Stomach (tissue), 9 donors: ENCODE data around the gene WDR1. TPM values are rescaled to one million over a fixed set of nuclear protein-coding genes. Genes with fewer than 3 reads are reported as not detected.
A peak's percentile ranks its signal among the peaks of the same experiment; 100 is the strongest.

Experiments used
- DNase-seq, 2 donors: peaks; one replicate each; pipeline versions ENCODE4 v3.0.0 to v3.0.0-alpha.2; 2013 to 2019
- H3K27ac ChIP-seq, 5 donors: fragments of 200-600 bp in 4 of 5; sonication (generic) in 4 of 5; one replicate each; pipeline ENCODE4 v1.5.1; 2013 to 2019; ENCODE audit warnings: mild to moderate bottlenecking in 1 of 5, moderate library complexity in 1 of 5
- H3K27me3 ChIP-seq, 3 donors: fragments of 200-600 bp; sonication (generic); one replicate each; pipeline ENCODE4 v1.5.1; 2017 to 2019; ENCODE audit warnings: mixed run types in 1 of 3
- H3K36me3 ChIP-seq, 4 donors: fragments of 200-600 bp; sonication (generic); 1 replicate in 3 of 4; 2 replicates in 1 of 4; pipeline ENCODE4 v1.5.1; 2016 to 2019
- H3K4me1 ChIP-seq, 4 donors: fragments of 200-600 bp; sonication (generic); one replicate each; pipeline ENCODE4 v1.5.1; 2016 to 2019
- H3K4me3 ChIP-seq, 4 donors: fragments of 200-600 bp; sonication (generic) in 3 of 4; one replicate each; pipeline ENCODE4 v1.5.1; 2016 to 2019; ENCODE audit warnings: mild to moderate bottlenecking in 1 of 4
- H3K9me3 ChIP-seq, 4 donors: fragments of 200-600 bp; sonication (generic); one replicate each; pipeline ENCODE4 v1.5.1; 2016 to 2019
- CTCF ChIP-seq, 7 experiments: fragments of 450-650 bp in 4 of 7; fragments of 200-600 bp in 3 of 7; sonication (generic) in 3 of 7; IDR thresholded peaks; one replicate each; pipeline ENCODE4 v1.5.1; 2016 to 2019; ENCODE audit warnings: antibody characterized with exemption in 7 of 7, control low read depth in 2 of 7, mild to moderate bottlenecking in 1 of 7
- EP300 ChIP-seq: sonication (generic); formaldehyde crosslinking; IDR thresholded peaks from one replicate; pipeline ENCODE4 v1.6.1; 2017; ENCODE audit warnings: antibody characterized with exemption
- POLR2A ChIP-seq, 4 donors: fragments of 450-650 bp; IDR thresholded peaks; one replicate each; pipeline ENCODE4 v1.6.1; 2016; ENCODE audit warnings: antibody characterized with exemption in 4 of 4, control low read depth in 2 of 4, mild to moderate bottlenecking in 1 of 4, moderate library complexity in 1 of 4
- POLR2AphosphoS5 ChIP-seq, 3 donors: sonication (generic); formaldehyde crosslinking; IDR thresholded peaks; one replicate each; pipeline ENCODE4 v1.6.1; 2016; ENCODE audit warnings: antibody characterized with exemption in 3 of 3
- WGBS, 5 donors: extraction: QIAGEN DNeasy Blood & Tissue Kit in 3 of 5; methylation state at CpG; one replicate each; pipeline versions ENCODE4 v1.1.5 to v1.1.7; 2013 to 2018; 5-methylcytosine and 5-hydroxymethylcytosine counted together
- intact Hi-C: fragments of 100-400 bp; cut with DNase I; formaldehyde crosslinking; loops from one replicate; pipeline ENCODE4 v1.15.1; 2023; ENCODE audit warnings: low total_unique reads
- polyA plus RNA-seq, 3 donors: library from polyadenylated mRNA; stranded (reverse); fragments of 200-250 nt; gene quantifications; one replicate each; pipeline ENCODE4 v1.2.3, GENCODE V29; 2013
- total RNA-seq, 5 donors: library from RNA; depleted of rRNA; stranded (reverse); fragments of >200 nt; gene quantifications; one replicate each; pipeline versions ENCODE4 v1.1.0 to v1.2.3, GENCODE V29; 2014 to 2016
- donor health status: healthy with polysubstance abuse.
- donor health status: Bipolar disorder and iron deficiency.
- donor health status: healthy.

WDR1 gene
- total and polyA plus RNA-seq, 8 donors: 52.4 to 167 (median 110) TPM

GRCh38 chr4:10106421-10107039 is 10.1 kb downstream of the WDR1 start:
- Histone ChIP-seq H3K36me3 (peaks cover 33 to 71% (median 47%) of the 10 kb centered on the region in 4 donors), H3K4me3 (peak overlapping the region in 1 of 4 donors; percentile 14), H3K27me3 (no peaks in the 10 kb centered on the region), H3K27ac (peak overlapping the region; percentile 63 to 86 (median 71)), H3K9me3 (no peaks in the 10 kb centered on the region), H3K4me1 (peaks cover 73 to 100% (median 95%) of the 10 kb centered on the region in 4 donors)
- WGBS, 5 donors: 40 to 53% (median 48%) methylated on average over 13 of the region's 13 CpGs
- peak in 2 of 3 donors; percentile 11 to 76 for TF ChIP-seq POLR2AphosphoS5 (IDR thresholded peaks at IDR 0.05)
- TF ChIP-seq CTCF (IDR thresholded peaks at IDR 0.05): no peak
- no peak for TF ChIP-seq POLR2A (IDR thresholded peaks at IDR 0.05)
- no peak for TF ChIP-seq EP300
- DNase-seq: peak; percentile 54 to 79
- intact Hi-C loops: no loop called here

- Histone ChIP-seq H3K4me3 (peak overlapping the region in 1 of 4 donors; percentile 14), H3K36me3 (peaks cover 28 to 71% (median 45%) of the 10 kb centered on the region in 4 donors), H3K27ac (peak overlapping the region in 4 of 5 donors; percentile 68 to 86 (median 74)), H3K27me3 (no peaks in the 10 kb centered on the region), H3K9me3 (no peaks in the 10 kb centered on the region), H3K4me1 (peaks cover 67 to 100% (median 92%) of the 10 kb centered on the region in 4 donors)
- no peak for DNase-seq
- intact Hi-C loops: no loop called here
- 77 to 91% (median 85%) methylated on average over 4 of the region's 4 CpGs for WGBS, 5 donors
- TF ChIP-seq CTCF (IDR thresholded peaks at IDR 0.05) (no peak), POLR2AphosphoS5 (IDR thresholded peaks at IDR 0.05) (no peak)
Observed at GRCh38 chr4:10105920-10106319, 10.7 kb downstream of the WDR1 start.

- Histone ChIP-seq H3K27ac (peak overlapping the region in 3 of 5 donors; percentile 71 to 86 (median 77)), H3K4me3 (no peak overlapping the region)
- no peak for DNase-seq
Observed at GRCh38 chr4:10105421-10105820, 11.2 kb downstream of the WDR1 start.

GRCh38 chr4:10104991-10105276 is 11.7 kb downstream of the WDR1 start:
- peak overlapping the region in 4 of 5 donors; percentile 9 to 86 (median 48) for H3K27ac ChIP-seq
- H3K27me3 ChIP-seq: no peaks in the 10 kb centered on the region
- H3K4me1 ChIP-seq: peaks cover 57 to 100% (median 87%) of the 10 kb centered on the region in 4 donors
- peaks cover 22 to 71% (median 45%) of the 10 kb centered on the region in 4 donors for H3K36me3 ChIP-seq
- intact Hi-C loops: no loop called here
- DNase-seq: no peak
- H3K9me3 ChIP-seq: no peaks in the 10 kb centered on the region
- WGBS, 5 donors: 69 to 84% (median 78%) methylated on average over 6 of the region's 6 CpGs
- peak overlapping the region in 1 of 4 donors; percentile 4 for H3K4me3 ChIP-seq
- TF ChIP-seq POLR2AphosphoS5 (IDR thresholded peaks at IDR 0.05) (no peak), CTCF (IDR thresholded peaks at IDR 0.05) (no peak), POLR2A (IDR thresholded peaks at IDR 0.05) (no peak), EP300 (no peak)

More at GRCh38 chr4:10105421-10105820, 11.2 kb downstream of the WDR1 start:
- H3K4me1 ChIP-seq: peaks cover 62 to 100% (median 89%) of the 10 kb centered on the region in 4 donors
- H3K27me3 ChIP-seq: no peaks in the 10 kb centered on the region
- no peak for TF ChIP-seq POLR2A (IDR thresholded peaks at IDR 0.05)
- TF ChIP-seq CTCF (IDR thresholded peaks at IDR 0.05): no peak
- TF ChIP-seq EP300: no peak
- TF ChIP-seq POLR2AphosphoS5 (IDR thresholded peaks at IDR 0.05): no peak
- 76 to 98% (median 93%) methylated on average over 4 of the region's 4 CpGs for WGBS, 5 donors
- peaks cover 26 to 71% (median 45%) of the 10 kb centered on the region in 4 donors for H3K36me3 ChIP-seq
- intact Hi-C loops: no loop called here
- no peaks in the 10 kb centered on the region for H3K9me3 ChIP-seq
